GM19397 (cell line): Measurements from ENCODE around the gene LONRF2.

Experiments used
- ATAC-seq: cut with Tn5 transposase; IDR thresholded peaks from one replicate; pipeline ENCODE4 v1.9.1; 2021; ENCODE audit warnings: mild to moderate bottlenecking, moderate library complexity; ENCODE audit not compliant: unreplicated experiment

LONRF2 gene

GRCh38 chr2:100276716-100277115 lies 45.6 kb downstream of the LONRF2 start:
- no peak for ATAC-seq

DNA sequence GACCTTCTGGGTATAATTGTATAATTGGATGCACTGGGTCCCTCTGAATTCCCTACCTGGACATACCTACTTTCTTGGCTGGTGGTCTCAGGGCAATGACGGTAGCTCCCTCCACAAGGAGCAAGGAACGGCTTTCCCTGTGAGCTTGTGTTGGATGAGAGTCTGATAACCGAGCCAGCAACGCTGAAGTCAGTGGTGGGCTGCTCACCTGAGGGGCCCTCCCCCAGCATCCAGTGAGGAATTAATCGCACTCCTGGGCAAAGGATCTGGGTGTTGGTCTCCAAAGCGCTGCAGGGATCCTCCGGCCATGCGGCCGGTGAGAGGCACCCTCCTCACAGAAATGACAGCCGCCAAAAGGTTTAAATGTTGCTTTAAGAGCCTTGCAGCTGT lies 47.1 kb downstream of the LONRF2 start:
- ATAC-seq, result no peak

DNA sequence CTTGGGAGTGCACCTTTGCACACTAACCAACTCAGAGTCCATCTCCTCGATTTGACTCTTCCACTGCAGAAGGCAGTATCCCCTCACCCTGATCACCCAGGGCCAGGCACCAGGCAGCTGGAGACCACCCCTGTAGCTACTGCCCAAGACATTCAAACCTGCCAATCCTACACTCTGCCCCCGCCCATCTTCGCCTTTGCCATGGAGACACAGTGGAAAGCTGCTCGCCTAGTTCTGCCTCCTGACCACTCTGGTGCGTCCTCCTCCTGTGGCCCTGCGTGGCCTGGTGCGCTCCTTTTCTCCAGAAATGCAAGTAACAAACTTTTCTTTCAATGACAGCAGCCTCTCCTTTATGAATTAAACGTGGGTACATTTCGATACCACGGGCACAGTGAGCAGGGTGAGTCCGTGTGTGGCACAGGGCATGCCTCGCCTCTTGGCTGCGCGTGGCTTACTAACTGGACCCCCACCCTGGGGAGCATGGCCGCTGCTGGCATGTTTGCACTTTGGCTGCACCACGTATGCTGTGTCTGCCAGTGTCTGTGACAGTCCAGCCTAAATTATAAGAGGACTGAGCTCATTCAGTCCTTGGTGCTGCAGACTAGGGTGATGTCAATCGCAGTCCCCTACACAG lies 47.6 kb downstream of the LONRF2 start:
- ATAC-seq, result no peak

DNA sequence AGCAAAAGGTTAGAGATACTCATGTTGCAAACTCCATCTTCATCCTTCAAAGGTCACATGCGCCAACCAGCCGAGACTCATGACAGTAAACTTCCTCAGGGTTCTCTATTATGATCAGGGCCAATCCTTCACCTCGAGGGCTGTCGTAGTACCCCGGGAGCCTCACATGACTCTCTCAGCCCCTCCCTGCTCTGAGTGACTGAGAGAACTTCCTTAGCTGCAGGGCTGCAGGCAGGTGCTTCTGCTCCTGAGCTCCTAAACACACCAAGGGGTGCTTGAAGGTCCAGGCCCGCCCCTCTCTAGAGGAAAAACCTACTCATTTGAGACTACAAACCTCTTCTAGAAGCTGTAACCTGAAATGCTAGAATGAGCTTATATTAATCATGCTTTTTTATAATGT lies 48.2 kb downstream of the LONRF2 start:
- ATAC-seq, result no peak

DNA sequence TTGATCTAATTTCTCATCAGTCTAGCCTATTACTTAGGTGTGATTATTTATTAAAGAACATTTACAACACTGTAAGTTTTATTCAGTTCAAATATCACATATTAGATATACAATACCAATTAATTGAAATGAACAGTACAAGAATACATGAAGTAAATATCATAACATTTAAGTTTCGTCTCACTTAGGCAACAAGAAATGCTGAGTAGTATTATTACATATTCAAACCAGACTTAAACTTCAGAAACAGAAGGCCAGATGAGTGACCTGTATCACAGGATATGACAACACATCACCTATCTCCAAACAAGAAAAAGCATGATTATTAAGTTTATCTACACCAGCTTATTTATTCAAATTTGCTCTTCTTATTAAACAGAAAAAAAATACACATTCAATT lies 48.9 kb downstream of the LONRF2 start:
- no peak for ATAC-seq

GRCh38 chr2:100272841-100273329 lies 49.4 kb downstream of the LONRF2 start:
- ATAC-seq, result no peak

GRCh38 chr2:100271210-100271609 lies 51.1 kb downstream of the LONRF2 start:
- no peak for ATAC-seq

- no peak for ATAC-seq
Measured at GRCh38 chr2:100270381-100271146, 51.7 kb downstream of the LONRF2 start.

DNA sequence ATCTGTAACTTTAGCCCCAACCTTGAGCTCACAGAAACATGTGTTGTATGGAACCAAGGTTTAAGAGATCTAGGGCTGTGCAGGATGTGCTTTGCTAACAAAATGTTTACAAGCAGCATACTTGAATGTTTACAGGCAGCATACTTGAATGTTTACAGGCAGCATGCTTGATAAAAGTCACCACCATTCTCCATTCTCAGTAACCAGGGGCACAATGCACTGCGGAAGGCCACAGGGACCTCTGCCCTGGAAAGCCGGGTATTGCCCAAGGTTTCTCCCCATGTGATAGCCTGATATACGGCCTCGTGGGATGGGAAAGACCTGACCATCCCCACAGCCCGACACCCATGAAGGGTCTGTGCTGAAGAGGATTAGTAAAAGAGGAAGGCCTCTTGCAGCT lies 52.4 kb downstream of the LONRF2 start:
- ATAC-seq, result no peak

- no peak for ATAC-seq
Measured at GRCh38 chr2:100268986-100269385, 53.3 kb downstream of the LONRF2 start.

GRCh38 chr2:100267751-100268150 lies 54.5 kb downstream of the LONRF2 start:
- no peak for ATAC-seq

GRCh38 chr2:100266126-100266525 lies 56.2 kb downstream of the LONRF2 start:
- no peak for ATAC-seq

- no peak for ATAC-seq
Measured at GRCh38 chr2:100265226-100265625, 57.1 kb downstream of the LONRF2 start.

DNA sequence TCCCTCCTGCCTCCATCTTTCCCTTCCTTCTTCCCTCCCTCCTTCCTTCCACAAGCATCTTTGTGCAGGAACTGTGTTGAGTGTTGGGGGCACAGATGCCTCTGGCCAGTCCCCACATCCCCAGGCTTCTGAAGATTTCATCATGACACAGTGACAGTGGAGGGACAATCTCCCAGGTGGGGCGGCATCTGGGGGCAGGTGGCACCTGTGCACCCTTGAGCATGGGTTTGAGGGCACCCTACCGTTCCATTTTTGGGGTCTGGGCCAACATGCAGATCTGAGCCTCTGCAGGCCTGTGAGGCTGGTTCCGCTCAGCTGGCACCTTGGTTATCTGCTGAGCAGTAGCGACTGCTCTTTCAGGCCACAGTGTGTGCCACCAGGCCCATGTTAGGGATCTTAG lies 57.6 kb downstream of the LONRF2 start:
- no peak for ATAC-seq

DNA sequence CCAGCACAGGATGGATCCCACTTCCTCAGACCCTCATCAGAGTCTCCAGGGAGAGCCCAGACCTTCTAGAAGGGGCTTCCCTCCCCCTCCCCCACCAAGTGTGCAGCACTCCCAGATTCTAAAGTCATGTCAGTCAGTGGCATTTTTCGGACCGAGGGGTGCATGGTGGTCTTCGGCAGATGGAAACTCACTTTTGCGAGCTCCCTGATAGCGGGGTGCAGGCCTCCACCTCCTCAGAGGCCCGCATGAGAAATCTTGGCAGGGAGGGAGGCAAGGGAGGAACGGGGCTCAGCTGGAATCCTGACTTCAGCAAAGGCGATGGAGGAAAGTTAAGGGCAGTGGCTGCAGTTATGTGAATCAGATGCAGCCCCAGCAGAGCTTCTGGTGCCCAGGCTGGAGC lies 58.2 kb downstream of the LONRF2 start:
- no peak for ATAC-seq

GRCh38 chr2:100262555-100263320 lies 59.6 kb downstream of the LONRF2 start:
- ATAC-seq, result peak; percentile 55

- no peak for ATAC-seq
Measured at GRCh38 chr2:100262046-100262445, 60.3 kb downstream of the LONRF2 start.

DNA sequence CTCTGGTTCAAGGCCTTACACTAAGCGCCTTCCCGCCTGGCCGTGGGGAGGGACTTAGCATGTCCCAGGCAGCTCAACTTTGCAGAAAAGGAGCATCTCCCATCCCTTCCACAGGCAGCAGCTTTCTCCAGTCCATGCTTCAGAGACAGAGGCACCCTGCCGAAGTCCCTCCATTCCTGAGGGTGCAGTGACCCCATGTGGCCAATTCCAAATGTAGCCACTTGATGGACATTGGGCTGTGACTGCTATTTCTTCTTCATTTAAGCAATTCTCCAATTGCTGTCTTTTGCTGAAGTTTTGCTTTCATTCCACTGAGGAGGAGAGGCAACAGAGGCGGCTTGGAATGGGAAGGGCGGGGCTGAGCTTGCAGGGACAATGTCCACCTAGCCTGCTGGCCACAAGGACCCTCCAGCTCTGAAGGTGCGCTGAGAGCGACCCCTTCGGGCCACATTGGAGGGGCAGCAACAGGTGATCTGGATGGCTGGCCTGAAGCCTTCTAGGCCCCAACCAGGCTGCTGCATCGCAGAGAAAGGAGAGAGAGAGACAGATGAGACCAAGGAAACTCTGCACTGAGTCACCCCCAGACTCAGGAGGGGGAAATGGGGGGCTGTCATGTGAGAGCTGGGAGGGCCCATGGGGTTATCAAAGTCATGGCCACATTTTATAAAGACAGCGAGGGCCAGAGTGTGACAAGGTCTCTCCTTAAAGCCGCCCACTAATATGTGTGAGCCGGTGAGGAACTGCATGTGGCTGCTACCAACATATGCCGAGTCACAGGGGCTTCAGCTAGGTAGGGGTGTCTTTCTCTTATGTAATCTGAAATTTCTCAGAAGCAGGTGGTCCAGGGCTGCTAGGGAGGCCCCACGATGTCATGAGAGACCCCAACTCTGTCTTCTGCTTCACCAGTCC lies 61.3 kb downstream of the LONRF2 start:
- ATAC-seq, result no peak

- ATAC-seq, result no peak
Measured at GRCh38 chr2:100259106-100259505, 63.2 kb downstream of the LONRF2 start.

- ATAC-seq, result no peak
Measured at GRCh38 chr2:100257939-100258338, 64.4 kb downstream of the LONRF2 start.

GRCh38 chr2:100256849-100257248 lies 65.5 kb downstream of the LONRF2 start:
- no peak for ATAC-seq
